NCI-H2171 treated with DMSO at 0.1 percent for 48 hours (cell line): ENCODE measurements around the gene AXIN1.
A peak's percentile ranks its signal among the peaks of the same experiment; 100 is the strongest.
"Not testable (repeated sequence)": the region's sequence is repeated elsewhere in the genome, so short reads cannot be mapped to it uniquely, and the experiment has no call there.

Source experiments
- DNase-seq: peaks from one replicate; lab custom pipeline; 2025; lab: John Stamatoyannopoulos, UW

The AXIN1 gene

GRCh38 chr16:352547-353403 lies at the start of gene AXIN1:
Gene AXIN1 (minus strand): TSS chr16:352723. CDS start chr16:347025, 5,698 bp downstream.
- peak; percentile 98 for DNase-seq

- DNase-seq = peak; percentile 86
These were observed 49.2 kb upstream of the AXIN1 start, which contains the start of gene DECR2 for GRCh38 chr16:401468-402348. Gene DECR2 (plus strand): TSS chr16:401885. CDS start chr16:401964, 79 bp downstream.

GRCh38 chr16:400061-400591 lies 47.6 kb upstream of the AXIN1 start:
- DNase-seq = no peak

GRCh38 chr16:399340-400019 lies 47.0 kb upstream of the AXIN1 start:
- no peak for DNase-seq

- no peak for DNase-seq
These were observed 46.2 kb upstream of the AXIN1 start for GRCh38 chr16:398561-399339.

GRCh38 chr16:397736-398332 lies 45.3 kb upstream of the AXIN1 start:
- peak; percentile 14 for DNase-seq

GRCh38 chr16:397135-397661 lies 44.7 kb upstream of the AXIN1 start, which contains the start of gene NME4:
Gene NME4 (plus strand): TSS chr16:397199. CDS start chr16:397223, 24 bp downstream.
- peak; percentile 27 for DNase-seq

- DNase-seq = peak; percentile 71
These were observed 44.1 kb upstream of the AXIN1 start for GRCh38 chr16:396605-397004.

- peak; percentile 50 for DNase-seq
These were observed 43.7 kb upstream of the AXIN1 start for GRCh38 chr16:396199-396598.

- no peak for DNase-seq
These were observed 40.0 kb upstream of the AXIN1 start for GRCh38 chr16:392450-393030.

- peak; percentile 51 for DNase-seq
These were observed 39.4 kb upstream of the AXIN1 start for GRCh38 chr16:391885-392335.

GRCh38 chr16:389352-389751 lies 36.8 kb upstream of the AXIN1 start:
- DNase-seq = no peak

- not testable (repeated sequence) for DNase-seq
These were observed 35.5 kb upstream of the AXIN1 start for GRCh38 chr16:387761-388666.

GRCh38 chr16:386641-387156 lies 34.2 kb upstream of the AXIN1 start:
- no peak for DNase-seq

- DNase-seq = no peak
These were observed 31.0 kb upstream of the AXIN1 start for GRCh38 chr16:383326-384051.

- DNase-seq = peak; percentile 42
These were observed 29.5 kb upstream of the AXIN1 start, which contains the start of gene PGAP6 for GRCh38 chr16:381789-382717. Gene PGAP6 (minus strand): TSS chr16:381978. CDS start chr16:381821, 157 bp downstream.
